GM19035 (cell line): ENCODE measurements around the gene FOXA2.

ENCODE experiments used
- ATAC-seq: cut with Tn5 transposase; IDR thresholded peaks from one replicate; pipeline ENCODE4 v1.9.1; 2021; ENCODE audit not compliant: unreplicated experiment

The FOXA2 gene

DNA sequence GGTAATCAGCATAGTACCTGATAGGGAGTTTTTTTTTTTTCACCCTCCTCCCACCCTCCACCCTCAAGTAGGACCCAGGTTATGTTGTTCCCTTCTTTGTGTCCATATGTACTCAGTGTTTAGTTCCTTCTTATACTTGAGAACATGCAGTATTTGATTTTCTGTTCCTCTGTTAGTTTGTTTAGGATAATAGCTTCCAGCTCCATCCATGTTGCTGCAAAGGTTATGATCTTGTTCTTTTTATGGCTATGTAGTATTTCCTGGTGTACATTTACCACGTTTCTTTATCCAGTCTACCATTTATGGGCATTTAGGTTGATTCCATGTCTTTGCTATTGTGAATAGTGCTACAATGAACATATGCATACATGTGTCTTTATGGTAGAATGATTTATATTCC lies 41.9 kb downstream of the FOXA2 start:
- no peak for ATAC-seq

DNA sequence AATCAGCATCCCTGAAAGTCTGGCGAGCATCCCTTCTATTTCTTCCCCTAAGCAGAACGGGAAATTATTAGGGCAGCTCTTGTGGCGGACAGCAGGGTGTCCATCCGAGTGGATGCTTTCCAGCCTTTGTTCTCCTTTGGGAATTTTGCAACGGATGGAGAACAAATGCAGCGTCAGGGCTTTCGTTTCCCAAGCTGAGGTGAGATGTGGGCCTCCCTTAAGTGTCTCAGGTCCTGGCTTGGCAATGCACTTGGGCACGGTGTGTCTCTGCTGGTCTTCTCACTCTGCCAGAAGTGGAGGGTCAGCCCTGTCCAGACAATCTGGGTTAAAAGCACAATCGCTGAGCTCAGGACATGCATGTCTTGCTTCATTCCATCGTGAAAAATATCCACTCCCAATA lies 43.5 kb downstream of the FOXA2 start:
- no peak for ATAC-seq

DNA sequence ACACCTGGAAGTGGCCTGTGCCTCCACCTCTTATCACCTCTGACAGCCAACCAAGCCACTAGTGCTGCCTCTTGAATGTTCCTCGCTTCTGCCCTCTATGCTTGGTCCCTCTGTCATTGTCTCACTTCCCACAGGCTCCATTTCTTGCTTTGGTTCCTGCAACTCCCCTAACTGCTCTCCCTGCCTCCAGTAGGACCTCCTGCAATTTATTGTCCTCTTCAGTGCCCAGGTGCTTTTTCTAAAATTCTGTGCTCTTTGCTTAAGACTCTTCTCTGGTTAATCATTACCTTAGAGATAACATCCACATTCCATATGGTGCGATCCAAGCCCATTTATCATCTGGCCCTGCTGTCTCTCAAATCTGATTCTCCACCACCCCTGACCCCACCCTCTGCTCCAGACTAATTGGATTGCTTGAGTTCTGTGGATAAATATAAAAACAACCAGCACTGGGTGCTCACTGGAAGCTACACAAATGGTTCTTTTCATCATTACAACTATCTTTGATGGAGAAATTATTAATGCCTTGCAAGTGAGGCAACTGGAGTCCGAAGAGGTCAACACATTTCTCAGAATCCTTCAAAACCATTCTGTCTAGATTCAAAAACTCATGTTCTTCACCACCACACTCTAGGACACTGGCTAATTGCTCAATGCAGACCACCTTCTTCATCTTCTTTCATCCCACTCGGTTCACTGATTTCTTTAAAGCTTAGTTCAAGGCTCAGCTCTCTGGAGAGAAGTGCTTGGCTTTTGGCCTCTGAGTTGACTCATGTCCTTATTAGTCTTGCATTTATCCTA lies 47.2 kb downstream of the FOXA2 start:
- ATAC-seq, result no peak

DNA sequence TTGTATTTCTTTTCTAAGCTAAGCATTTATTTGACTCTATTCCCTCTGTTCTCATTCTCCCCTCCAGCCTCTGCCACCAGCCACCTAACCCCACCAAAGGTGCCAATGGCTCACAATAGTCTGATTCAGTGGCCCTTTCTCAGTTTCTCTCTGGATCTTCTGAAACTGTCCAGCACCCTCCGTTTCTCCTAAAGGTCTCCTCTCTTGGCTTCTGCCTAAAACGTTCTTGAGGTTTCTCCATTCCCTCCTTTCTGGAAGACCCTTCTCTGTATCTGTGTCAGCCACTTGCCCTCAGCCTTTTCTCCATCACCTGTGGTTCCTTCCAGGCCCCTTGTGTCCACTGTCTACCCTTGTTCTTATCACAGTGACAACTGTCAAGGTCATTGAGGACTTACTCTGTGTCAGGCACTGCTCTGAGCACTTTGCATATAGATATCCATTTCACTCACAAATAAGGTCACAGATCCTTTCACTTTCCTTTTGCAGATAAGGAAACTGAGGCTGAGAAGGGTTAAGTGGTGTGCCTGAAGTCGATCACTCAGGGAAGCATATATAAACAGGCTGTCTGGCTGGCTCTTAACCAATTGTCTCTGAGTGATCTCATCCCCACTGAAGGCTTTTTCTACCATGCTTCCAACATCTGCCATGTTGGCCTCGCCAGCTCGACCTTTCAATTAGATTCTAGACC lies 48.1 kb downstream of the FOXA2 start:
- no peak for ATAC-seq

DNA sequence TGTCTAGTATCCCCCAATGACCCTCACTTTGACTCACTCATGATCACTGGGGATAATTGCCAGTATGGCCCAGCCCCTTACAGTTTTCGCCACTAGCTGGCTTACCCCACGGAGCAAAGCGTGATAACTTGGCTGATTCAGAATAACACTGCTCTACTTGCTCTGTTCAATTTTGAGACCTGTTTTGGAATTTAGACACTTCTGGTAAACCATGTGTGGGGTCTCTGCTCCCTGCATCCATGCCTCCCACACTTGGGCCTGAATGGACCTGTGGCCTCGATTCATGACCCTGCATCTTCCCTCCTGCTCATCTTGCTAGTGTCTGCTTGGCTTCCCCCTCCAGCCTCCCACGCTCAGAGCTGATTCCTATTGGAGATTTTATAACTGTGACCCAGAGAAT lies 48.9 kb downstream of the FOXA2 start:
- ATAC-seq, result no peak

DNA sequence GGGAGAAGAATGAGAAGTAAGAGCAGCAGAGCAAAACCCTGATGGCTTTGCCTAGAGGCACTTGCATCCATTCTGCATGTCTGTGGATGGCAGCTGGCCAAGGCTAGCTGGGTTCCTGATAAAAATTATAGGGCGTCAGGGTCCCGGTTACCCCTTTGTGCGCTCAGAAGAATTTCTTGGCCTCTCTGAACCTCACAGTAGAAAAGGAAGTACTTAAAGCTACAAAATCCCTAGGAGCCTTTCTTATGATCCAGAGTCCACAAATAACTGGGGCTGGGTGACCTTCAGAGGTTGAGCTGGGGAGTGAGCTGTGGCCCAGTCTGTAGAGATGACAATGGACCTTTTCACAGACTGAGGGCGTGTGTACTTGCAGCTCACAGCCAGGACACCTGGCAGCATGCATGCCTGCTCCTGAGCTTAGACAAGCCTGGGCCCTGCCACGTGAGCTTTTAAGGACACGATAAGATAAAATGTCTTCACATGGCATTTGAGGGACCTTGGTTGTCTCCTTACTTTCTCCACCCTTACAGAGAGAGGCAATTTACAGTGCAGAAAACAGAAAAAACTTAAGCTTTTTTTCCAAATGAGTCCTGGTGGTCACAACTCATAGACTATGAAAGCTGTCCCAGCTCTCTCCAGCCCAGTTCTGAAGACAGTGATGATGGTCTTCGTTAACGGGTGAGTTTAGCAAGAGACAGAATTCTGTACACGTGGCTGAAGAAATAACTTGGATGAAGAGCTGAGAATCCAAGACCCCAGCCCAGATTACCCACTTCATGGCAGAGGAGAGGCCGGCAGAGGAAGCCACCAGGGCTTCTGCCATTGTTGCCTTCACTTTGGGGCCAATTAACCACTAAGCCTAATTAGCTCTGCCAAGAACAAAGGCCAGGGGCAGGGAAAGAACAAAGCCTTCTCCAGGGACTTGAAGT lies 50.3 kb downstream of the FOXA2 start:
- no peak for ATAC-seq

DNA sequence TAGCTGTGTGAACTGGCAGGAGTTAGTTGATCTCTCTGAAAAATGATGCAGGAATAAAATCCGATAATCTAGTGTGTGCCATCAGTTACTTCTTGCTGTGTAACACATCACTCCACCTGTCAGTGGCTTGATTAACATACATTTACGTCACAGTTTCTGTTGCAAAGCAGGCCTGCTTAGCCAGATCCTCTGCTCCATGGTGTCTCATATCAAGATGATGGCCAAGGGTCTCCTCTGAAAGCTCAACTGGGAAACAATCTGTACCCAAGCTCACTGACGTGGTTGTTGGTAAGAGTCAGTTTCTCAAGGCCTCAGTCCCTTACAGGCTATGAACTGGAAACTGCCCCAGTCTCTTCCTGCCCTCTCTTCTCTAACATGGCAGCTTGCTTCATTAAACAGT lies 51.8 kb downstream of the FOXA2 start:
- no peak for ATAC-seq

DNA sequence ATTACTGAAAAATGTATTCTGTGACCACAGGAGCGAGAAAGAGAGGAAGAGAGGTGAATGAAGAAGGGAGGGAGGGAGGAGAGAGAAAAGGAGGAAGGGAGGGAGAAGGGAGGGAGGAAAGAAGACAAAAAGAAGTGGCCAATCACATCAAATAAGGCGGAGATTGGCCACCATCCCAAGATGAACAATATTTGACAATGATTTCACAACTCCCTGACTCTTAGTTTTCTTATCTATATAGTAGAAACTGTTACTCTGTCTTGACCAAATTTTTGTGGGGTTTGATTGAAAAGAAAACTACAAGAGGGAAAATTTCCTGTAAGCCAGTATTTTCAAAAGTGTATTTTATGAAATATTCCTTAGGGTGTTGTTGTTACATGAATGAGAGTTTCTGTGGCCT lies 52.6 kb downstream of the FOXA2 start:
- ATAC-seq, result no peak

DNA sequence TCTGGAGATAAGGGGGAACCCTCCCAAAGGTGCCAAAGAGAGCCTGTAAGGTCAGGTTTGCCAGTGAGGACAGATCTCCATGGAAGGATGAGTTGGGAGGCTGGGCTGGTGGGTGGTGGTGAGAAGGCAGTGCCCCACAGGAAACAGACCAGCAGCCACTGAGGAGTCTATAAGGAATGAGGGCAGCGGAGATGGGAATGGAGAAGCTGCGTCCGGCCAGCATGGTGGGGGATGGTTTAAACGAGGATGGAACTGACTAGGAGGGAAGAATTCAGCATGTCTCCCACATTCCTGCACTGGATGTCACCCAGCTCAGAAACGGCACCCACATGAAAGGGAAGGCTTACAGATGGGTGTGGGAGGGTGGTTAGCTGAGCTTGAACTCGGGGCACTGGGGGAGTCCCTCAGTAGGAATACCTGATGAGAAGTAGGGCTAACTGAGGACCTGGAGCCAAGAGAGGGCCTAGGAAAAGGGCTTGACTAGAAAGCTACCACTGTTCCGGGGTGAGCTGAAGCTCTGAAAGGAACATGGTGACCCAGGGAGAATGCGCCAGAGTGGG lies 53.2 kb downstream of the FOXA2 start:
- ATAC-seq, result no peak
